ENCODE data around the gene GFRA1. TPM values are rescaled to one million over a fixed set of nuclear protein-coding genes. Genes with fewer than 3 reads are reported as not detected.

Gene GFRA1
- polyA plus RNA-seq, 6 donors from 2014 or later: not detected

DNA sequence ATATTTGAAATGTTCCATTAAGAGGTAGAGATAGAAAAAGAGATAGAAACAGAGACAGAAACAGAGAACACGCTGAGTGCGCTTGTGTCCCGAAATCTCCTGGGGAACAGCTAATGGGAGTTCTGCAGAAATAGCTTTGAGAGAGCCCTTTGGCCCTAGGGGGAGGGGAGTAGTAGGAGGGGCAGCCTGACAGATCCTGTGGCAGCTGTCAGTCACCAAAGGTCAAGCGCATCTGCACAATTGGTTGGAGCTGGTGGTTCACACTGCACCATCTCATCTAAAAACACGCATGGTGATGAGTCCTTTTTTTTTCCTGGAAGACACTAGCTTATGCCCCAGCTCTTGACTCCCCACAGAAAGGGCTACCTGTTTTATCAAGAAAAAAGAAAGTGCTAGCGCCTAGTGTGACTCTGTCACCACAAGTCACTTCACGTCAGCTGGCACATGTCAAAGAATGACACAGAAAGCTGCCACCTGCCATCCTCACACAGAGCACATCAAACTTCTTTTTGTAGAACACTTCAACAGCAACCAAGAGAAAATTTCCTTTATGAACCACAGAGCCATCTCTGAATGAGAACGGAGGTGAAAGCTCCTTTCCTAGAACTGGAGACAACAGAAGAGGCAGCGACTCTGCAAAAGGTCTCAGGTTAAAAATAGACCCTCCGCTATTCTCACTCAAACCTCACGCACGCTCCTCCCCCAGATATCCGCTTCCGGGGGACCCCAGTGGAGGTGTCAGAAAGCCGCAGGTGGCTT, 125.7 kb downstream of the GFRA1 start:
- DNase-seq (no peak), ATAC-seq (ENCODE audit: low read depth in 2 of 2) (no peak)
- Mint-ChIP-seq H3K36me3 (no peaks in the 10 kb centered on the region), H3K9me3 (peaks cover 0 to 12% (median 2%) of the 10 kb centered on the region in 7 donors), H3K27ac (no peak overlapping the region), H3K27me3 (no peaks in the 10 kb centered on the region), H3K4me3 (no peak overlapping the region), H3K4me1 (no peaks in the 10 kb centered on the region)

DNA sequence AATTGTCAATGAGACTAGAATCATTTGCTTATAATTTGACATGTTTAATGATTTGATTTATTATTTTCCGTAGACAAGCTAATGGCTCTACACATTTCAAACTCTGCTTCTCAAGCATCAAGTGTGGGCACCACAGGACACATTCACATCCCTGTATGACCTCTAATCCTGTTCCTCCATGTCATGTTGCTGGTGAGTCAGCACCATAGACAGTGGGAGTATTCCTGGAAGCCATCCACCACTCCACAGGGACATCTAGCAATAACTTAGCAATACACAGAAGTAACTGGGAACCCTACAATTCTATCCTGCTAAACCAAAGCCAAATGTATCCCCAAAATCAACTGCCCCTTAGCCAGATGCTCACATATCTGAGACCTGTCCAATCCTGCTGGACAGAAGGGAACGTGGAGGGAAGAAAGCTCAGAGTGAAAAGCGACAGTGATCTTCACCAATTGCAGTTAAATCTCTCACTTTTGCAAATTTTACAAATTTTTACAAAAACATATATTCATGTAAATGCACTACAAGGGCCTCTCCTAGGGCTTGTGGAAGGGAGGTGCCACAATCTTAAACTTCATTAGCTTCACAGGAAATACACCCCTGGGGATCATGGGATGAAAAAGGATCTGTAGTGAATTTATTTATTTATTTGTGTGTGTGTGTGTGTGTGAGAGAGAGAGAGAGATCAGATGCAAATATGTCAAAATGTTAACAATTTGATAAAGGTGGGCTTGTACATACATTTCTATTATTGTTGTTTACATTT, 126.5 kb downstream of the GFRA1 start:
- ATAC-seq (ENCODE audit: low read depth in 2 of 2): no peak
- Mint-ChIP-seq H3K27me3 (no peaks in the 10 kb centered on the region), H3K4me3 (no peak overlapping the region), H3K27ac (no peak overlapping the region), H3K9me3 (peaks cover 0 to 5% (median 2%) of the 10 kb centered on the region in 7 donors), H3K4me1 (no peaks in the 10 kb centered on the region), H3K36me3 (no peaks in the 10 kb centered on the region)
- DNase-seq: no peak

DNA sequence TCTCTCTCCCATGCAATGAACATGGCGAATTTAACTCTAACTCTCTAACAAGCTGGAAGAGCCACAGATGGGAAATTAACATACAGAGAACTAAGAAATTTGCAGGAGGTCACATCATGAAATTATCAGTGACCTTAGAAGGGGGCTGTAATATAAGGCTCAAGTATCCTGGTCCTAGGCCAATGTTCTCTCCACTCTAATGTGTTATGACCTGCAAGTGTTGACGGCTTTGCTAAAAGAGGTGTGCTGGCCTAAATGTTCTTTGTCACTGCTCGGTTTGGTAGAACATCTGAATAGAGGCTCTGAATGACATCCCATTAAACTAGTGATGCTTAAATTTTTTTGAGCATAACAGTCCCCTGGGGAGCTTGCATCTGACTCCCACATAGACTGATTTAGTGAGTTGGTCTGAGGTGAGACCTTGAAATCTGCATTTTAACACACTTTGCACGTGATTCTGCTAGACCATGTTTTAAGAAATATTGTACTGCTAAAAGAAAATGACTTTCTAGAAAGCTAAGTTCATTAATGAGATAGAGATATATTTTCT, 129.3 kb downstream of the GFRA1 start:
- no peaks in the 10 kb centered on the region for H3K4me1 Mint-ChIP-seq
- no peaks in the 10 kb centered on the region for H3K36me3 Mint-ChIP-seq
- no peak for ATAC-seq (ENCODE audit: low read depth in 2 of 2)
- H3K4me3 Mint-ChIP-seq: no peak overlapping the region
- H3K9me3 Mint-ChIP-seq: peaks cover 0 to 4% (median 2%) of the 10 kb centered on the region in 7 donors
- H3K27me3 Mint-ChIP-seq: no peaks in the 10 kb centered on the region
- DNase-seq: no peak
- no peak overlapping the region for H3K27ac Mint-ChIP-seq

- Mint-ChIP-seq H3K9me3 (peaks cover 0 to 9% (median 0%) of the 10 kb centered on the region in 7 donors), H3K36me3 (no peaks in the 10 kb centered on the region)
- no peak for ATAC-seq (ENCODE audit: low read depth in 2 of 2)
These were observed 131.2 kb downstream of the GFRA1 start for GRCh38 chr10:116141855-116142254.

GRCh38 chr10:116141246-116141645, 131.8 kb downstream of the GFRA1 start:
- no peak overlapping the region for H3K27ac Mint-ChIP-seq
- H3K9me3 Mint-ChIP-seq: peaks cover 0 to 9% (median 0%) of the 10 kb centered on the region in 7 donors
- H3K4me3 Mint-ChIP-seq: no peak overlapping the region
- DNase-seq (no peak), ATAC-seq (ENCODE audit: low read depth in 2 of 2) (no peak)
- H3K27me3 Mint-ChIP-seq: no peaks in the 10 kb centered on the region
- no peaks in the 10 kb centered on the region for H3K36me3 Mint-ChIP-seq
- no peaks in the 10 kb centered on the region for H3K4me1 Mint-ChIP-seq

More at GRCh38 chr10:116141855-116142254, 131.2 kb downstream of the GFRA1 start:
- no peaks in the 10 kb centered on the region for H3K27me3 Mint-ChIP-seq
- no peak overlapping the region for H3K4me3 Mint-ChIP-seq
- no peak overlapping the region for H3K27ac Mint-ChIP-seq
- no peak for DNase-seq
- H3K4me1 Mint-ChIP-seq: no peaks in the 10 kb centered on the region

DNA sequence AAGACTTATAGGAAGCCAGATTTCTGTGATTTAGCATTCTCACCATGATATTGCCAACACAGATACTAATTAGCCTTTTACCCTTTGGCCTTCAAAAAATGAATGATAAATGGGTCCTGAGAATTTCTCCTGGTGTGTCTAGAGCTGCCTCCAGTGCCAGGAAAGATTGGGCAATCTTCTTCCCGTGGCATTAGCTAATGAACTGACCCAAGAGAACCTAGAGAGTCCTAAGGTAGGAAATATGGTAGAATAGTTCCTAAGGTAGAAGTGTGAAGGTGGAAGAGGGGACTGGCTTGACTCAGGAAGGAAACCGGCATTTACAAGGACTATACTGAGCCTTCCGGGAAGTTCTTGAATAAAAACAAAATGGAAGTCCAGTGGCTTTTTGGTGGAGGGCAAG, 133.1 kb downstream of the GFRA1 start:
- no peak overlapping the region for H3K4me3 Mint-ChIP-seq
- H3K27ac Mint-ChIP-seq: no peak overlapping the region

DNA sequence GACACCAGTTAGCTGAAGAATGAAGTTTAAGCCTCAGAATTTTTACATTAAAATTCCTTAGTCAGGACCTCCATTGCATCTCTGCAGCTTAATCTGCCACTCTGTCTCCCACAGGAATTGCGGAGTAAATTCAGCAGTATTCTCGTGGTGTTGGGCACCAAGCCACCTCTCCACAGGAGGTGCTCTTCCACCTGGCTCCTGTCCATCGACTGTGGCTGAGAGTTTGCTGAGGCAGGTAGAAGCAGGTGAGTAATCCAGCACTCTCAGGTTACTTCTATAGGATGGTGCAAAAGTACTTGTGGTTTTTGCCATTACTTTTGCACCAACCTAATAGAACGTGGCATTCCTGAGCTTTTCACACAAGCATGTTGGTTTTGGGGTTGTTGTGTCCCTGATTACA, 134.1 kb downstream of the GFRA1 start:
- Mint-ChIP-seq H3K4me3 (no peak overlapping the region), H3K27me3 (no peaks in the 10 kb centered on the region), H3K27ac (no peak overlapping the region), H3K36me3 (no peaks in the 10 kb centered on the region), H3K4me1 (no peaks in the 10 kb centered on the region), H3K9me3 (peaks cover 0 to 9% (median 2%) of the 10 kb centered on the region in 7 donors)
- ATAC-seq (ENCODE audit: low read depth in 2 of 2) (no peak), DNase-seq (no peak)

More for the DNA sequence above, 133.1 kb downstream of the GFRA1 start:
- Mint-ChIP-seq H3K36me3 (no peaks in the 10 kb centered on the region), H3K4me1 (no peaks in the 10 kb centered on the region), H3K27me3 (no peaks in the 10 kb centered on the region), H3K9me3 (peaks cover 0 to 9% (median 0%) of the 10 kb centered on the region in 7 donors)
- DNase-seq (no peak), ATAC-seq (ENCODE audit: low read depth in 2 of 2) (no peak)

DNA sequence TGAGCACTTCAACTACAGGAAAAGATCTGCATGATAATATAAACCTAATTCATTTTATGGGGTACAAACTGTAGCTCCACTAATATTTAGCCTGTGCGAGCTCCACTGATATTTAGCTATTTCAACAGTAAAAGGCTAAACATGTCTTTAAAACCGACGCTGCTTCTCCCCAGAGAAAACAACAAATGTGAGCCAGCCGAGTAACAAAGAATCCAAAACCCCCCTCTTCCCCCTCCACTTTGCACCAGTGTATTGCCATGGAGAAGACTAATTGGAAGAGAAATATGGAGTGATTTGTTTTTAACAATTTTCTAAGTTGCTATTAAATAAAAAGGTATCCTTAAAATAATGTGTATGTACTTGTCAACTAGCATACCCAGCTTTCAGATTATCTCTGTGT, 136.7 kb downstream of the GFRA1 start:
- no peaks in the 10 kb centered on the region for H3K4me1 Mint-ChIP-seq
- no peak for ATAC-seq (ENCODE audit: low read depth in 2 of 2)
- H3K27me3 Mint-ChIP-seq: no peaks in the 10 kb centered on the region
- H3K27ac Mint-ChIP-seq: no peak overlapping the region
- no peaks in the 10 kb centered on the region for H3K36me3 Mint-ChIP-seq
- DNase-seq: no peak
- H3K4me3 Mint-ChIP-seq: no peak overlapping the region
- peaks cover 0 to 9% (median 3%) of the 10 kb centered on the region in 7 donors for H3K9me3 Mint-ChIP-seq

- no peak for DNase-seq
- Mint-ChIP-seq H3K4me3 (no peak overlapping the region), H3K27me3 (no peaks in the 10 kb centered on the region), H3K9me3 (peaks cover 0 to 6% (median 3%) of the 10 kb centered on the region in 7 donors), H3K36me3 (no peaks in the 10 kb centered on the region), H3K4me1 (no peaks in the 10 kb centered on the region), H3K27ac (no peak overlapping the region)
- ATAC-seq (ENCODE audit: low read depth in 2 of 2): no peak
These were observed 138.7 kb downstream of the GFRA1 start for GRCh38 chr10:116134322-116134721.

DNA sequence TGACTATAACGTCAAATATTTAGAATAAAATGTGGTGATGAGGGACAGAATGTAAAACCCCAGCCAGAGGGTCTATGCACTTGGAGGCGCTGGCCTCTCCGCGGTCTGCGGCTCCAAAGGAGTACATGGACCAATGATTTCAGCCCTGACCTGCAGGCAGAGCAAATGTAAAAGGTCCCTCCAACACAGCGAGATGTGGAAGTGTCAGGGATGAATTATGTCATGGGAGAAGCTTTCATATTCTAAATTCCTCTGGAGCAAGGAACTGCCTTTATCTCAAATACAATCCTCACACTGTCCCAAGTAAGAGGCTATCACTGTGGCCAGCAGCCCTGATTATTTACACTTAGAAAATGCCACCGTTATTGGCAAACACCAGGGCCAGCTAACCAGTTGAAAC, 139.4 kb downstream of the GFRA1 start:
- H3K27ac Mint-ChIP-seq: no peak overlapping the region
- no peaks in the 10 kb centered on the region for H3K36me3 Mint-ChIP-seq
- H3K4me1 Mint-ChIP-seq: no peaks in the 10 kb centered on the region
- ATAC-seq (ENCODE audit: low read depth in 2 of 2): no peak
- H3K9me3 Mint-ChIP-seq: peaks cover 0 to 11% (median 3%) of the 10 kb centered on the region in 7 donors
- DNase-seq: no peak
- H3K4me3 Mint-ChIP-seq: no peak overlapping the region
- no peaks in the 10 kb centered on the region for H3K27me3 Mint-ChIP-seq

GRCh38 chr10:116132780-116133399, 140.1 kb downstream of the GFRA1 start:
- no peaks in the 10 kb centered on the region for H3K36me3 Mint-ChIP-seq
- H3K4me1 Mint-ChIP-seq: no peaks in the 10 kb centered on the region
- no peak for ATAC-seq (ENCODE audit: low read depth in 2 of 2)
- no peak for DNase-seq
- H3K27ac Mint-ChIP-seq: no peak overlapping the region
- peaks cover 0 to 11% (median 2%) of the 10 kb centered on the region in 7 donors for H3K9me3 Mint-ChIP-seq
- no peaks in the 10 kb centered on the region for H3K27me3 Mint-ChIP-seq
- H3K4me3 Mint-ChIP-seq: peak overlapping the region in 1 of 8 donors; percentile 25

GRCh38 chr10:116130006-116130405, 143.0 kb downstream of the GFRA1 start:
- H3K4me3 Mint-ChIP-seq: no peak overlapping the region
- H3K4me1 Mint-ChIP-seq: no peaks in the 10 kb centered on the region
- DNase-seq: no peak
- ATAC-seq (ENCODE audit: low read depth in 2 of 2): no peak
- H3K9me3 Mint-ChIP-seq: peaks cover 0 to 11% (median 0%) of the 10 kb centered on the region in 7 donors
- H3K36me3 Mint-ChIP-seq: no peaks in the 10 kb centered on the region
- H3K27me3 Mint-ChIP-seq: no peaks in the 10 kb centered on the region
- no peak overlapping the region for H3K27ac Mint-ChIP-seq

DNA sequence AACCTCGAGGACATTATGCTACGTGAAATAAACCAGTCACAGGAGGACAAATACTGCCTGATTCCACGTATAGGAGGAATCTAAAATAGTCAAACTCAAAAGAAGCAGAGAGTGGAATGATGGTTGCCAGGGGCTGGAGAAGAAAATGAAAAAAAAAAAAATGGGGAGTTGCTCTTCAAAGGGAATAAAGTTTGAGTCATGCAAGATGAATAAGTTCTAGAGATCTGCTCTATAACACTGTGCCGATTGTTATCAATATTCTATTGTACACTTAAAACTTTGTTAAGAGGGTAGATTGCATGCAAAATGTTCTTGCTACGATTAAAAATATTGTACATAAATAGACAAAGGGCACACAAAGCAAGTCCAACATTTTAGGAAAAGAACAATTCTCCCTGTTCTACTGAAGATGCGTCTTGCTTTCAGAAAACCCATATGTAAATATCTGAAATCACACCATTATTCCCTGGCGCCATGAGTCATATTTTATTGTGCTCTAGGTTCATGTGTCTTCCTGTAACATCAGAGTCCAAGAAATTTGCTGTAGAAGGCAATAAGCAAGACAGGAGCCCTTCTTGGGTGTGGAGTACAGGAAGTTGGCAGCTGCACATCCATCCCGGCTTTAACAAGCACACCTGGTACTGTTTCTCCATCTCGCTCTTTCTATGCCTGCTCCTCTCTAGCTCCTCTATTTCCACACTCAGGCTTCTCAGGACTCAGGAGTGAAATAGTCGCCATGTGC, 145.9 kb downstream of the GFRA1 start:
- Mint-ChIP-seq H3K27me3 (no peaks in the 10 kb centered on the region), H3K4me1 (no peaks in the 10 kb centered on the region), H3K4me3 (no peak overlapping the region), H3K27ac (no peak overlapping the region), H3K9me3 (peaks cover 0 to 11% (median 0%) of the 10 kb centered on the region in 7 donors), H3K36me3 (no peaks in the 10 kb centered on the region)
- no peak for DNase-seq
- ATAC-seq (ENCODE audit: low read depth in 2 of 2): no peak

Measured in naive B cell (primary cell).